Measurements from ENCODE around the gene PRKCH. TPM values are rescaled to one million over a fixed set of nuclear protein-coding genes. Genes with fewer than 3 reads are reported as not detected.

The PRKCH gene
- polyA plus RNA-seq, 1 donor, result 21.2 TPM

- DNase-seq, result no peak
These were observed 265.8 kb downstream of the PRKCH start for GRCh38 chr14:61587081-61587713.

GRCh38 chr14:61588419-61588901 is 267.1 kb downstream of the PRKCH start:
- no peak for DNase-seq

- no peak for DNase-seq
These were observed 268.6 kb downstream of the PRKCH start for GRCh38 chr14:61589691-61590581.

- no peak for DNase-seq
These were observed 270.5 kb downstream of the PRKCH start for GRCh38 chr14:61591862-61592261.

GRCh38 chr14:61593330-61593729 is 272.0 kb downstream of the PRKCH start:
- DNase-seq, result no peak

- DNase-seq, result no peak
These were observed 275.6 kb downstream of the PRKCH start for GRCh38 chr14:61596990-61597389.

GRCh38 chr14:61598980-61599379 is 277.6 kb downstream of the PRKCH start:
- DNase-seq, result no peak

- DNase-seq, result no peak
These were observed 278.6 kb downstream of the PRKCH start for GRCh38 chr14:61599942-61600341.

Other genes with a start within 250 kb of the PRKCH start
- 11.3 TPM for gene TMEM30B, start 40.2 kb upstream of the PRKCH start, polyA plus RNA-seq (ENCODE audit: insufficient read length)